GM21423 (cell line): ENCODE results near the gene CST3.

Source experiments
- ATAC-seq: cut with Tn5 transposase; IDR thresholded peaks from one replicate; pipeline ENCODE4 v1.9.1; 2021; ENCODE audit warnings: mild to moderate bottlenecking, moderate library complexity; ENCODE audit not compliant: unreplicated experiment

Gene CST3

GRCh38 chr20:23605867-23606651 is 31.7 kb downstream of the CST3 start, which contains the start of gene CST9:
Gene CST9, minus strand, starts transcription at chr20:23605917. Its CDS starts 53 bp downstream, at chr20:23605864.
- no peak for ATAC-seq

GRCh38 chr20:23604306-23604705 is 33.4 kb downstream of the CST3 start:
- no peak for ATAC-seq

- ATAC-seq = no peak
Measured at GRCh38 chr20:23603321-23603720, 34.4 kb downstream of the CST3 start.

GRCh38 chr20:23602699-23603098 is 35.1 kb downstream of the CST3 start:
- no peak for ATAC-seq

GRCh38 chr20:23602241-23602640 is 35.5 kb downstream of the CST3 start:
- ATAC-seq = no peak

GRCh38 chr20:23601715-23602114 is 36.0 kb downstream of the CST3 start:
- ATAC-seq = no peak

GRCh38 chr20:23598481-23598880 is 39.3 kb downstream of the CST3 start:
- no peak for ATAC-seq

GRCh38 chr20:23596579-23597250 is 41.0 kb downstream of the CST3 start:
- no peak for ATAC-seq

GRCh38 chr20:23595941-23596340 is 41.8 kb downstream of the CST3 start:
- no peak for ATAC-seq

- no peak for ATAC-seq
Measured at GRCh38 chr20:23588434-23589403, 49.0 kb downstream of the CST3 start.

GRCh38 chr20:23587631-23588030 is 50.1 kb downstream of the CST3 start:
- ATAC-seq = no peak

- ATAC-seq = no peak
Measured at GRCh38 chr20:23586735-23587525, 50.8 kb downstream of the CST3 start.

- ATAC-seq = no peak
Measured at GRCh38 chr20:23585808-23586734, 51.7 kb downstream of the CST3 start.

- ATAC-seq = no peak
Measured at GRCh38 chr20:23585449-23585807, 52.3 kb downstream of the CST3 start.

GRCh38 chr20:23584434-23585199 is 53.1 kb downstream of the CST3 start:
- ATAC-seq = no peak
